MM.1S (cell line): Measurements from ENCODE around the gene CAPN8.

Experiments
- DNase-seq: peaks from one replicate; pipeline ENCODE4 v3.0.0-alpha.2; 2015
- H2AFZ ChIP-seq: fragments of 300-600 bp; sonication (generic); 2 replicates; pipeline ENCODE4 v1.6.0; 2016; ENCODE audit warnings: antibody characterized with exemption, low read length
- H3F3A ChIP-seq: fragments of 300-600 bp; sonication (generic); 2 replicates; pipeline ENCODE4 v1.6.1; 2016; ENCODE audit warnings: mild to moderate bottlenecking, antibody characterized with exemption, low read length, moderate library complexity, mixed read lengths; ENCODE audit not compliant: insufficient read depth
- H3K27ac ChIP-seq: fragments of 300-600 bp; sonication (generic); 2 replicates; pipeline ENCODE4 v1.5.1; 2016; ENCODE audit warnings: mild to moderate bottlenecking, low read length
- H3K27me3 ChIP-seq: fragments of 300-600 bp; sonication (generic); replicated peaks from 2 replicates; pipeline ENCODE4 v1.6.0; 2016; ENCODE audit warnings: low read length; ENCODE audit not compliant: insufficient read depth
- H3K36me3 ChIP-seq: fragments of 300-600 bp; sonication (generic); replicated peaks from 2 replicates; pipeline ENCODE4 v1.6.1; 2016; ENCODE audit warnings: mild to moderate bottlenecking, low read length, mixed read lengths; ENCODE audit not compliant: insufficient read depth
- H3K4me1 ChIP-seq: fragments of 300-600 bp; sonication (generic); 2 replicates; pipeline ENCODE4 v1.6.1; 2016; ENCODE audit warnings: low read length, mixed read lengths
- H3K4me2 ChIP-seq: fragments of 300-600 bp; sonication (generic); 2 replicates; pipeline ENCODE4 v1.6.0; 2016; ENCODE audit warnings: low read depth, low read length
- H3K4me3 ChIP-seq: fragments of 300-600 bp; sonication (generic); 2 replicates; pipeline ENCODE4 v1.5.1; 2016; ENCODE audit warnings: low read length, mixed read lengths
- H3K79me2 ChIP-seq: fragments of 300-600 bp; sonication (generic); 2 replicates; pipeline ENCODE4 v1.6.1; 2016; ENCODE audit warnings: mixed run types, low read length, mixed read lengths
- H3K9ac ChIP-seq: fragments of 300-600 bp; sonication (generic); 2 replicates; pipeline ENCODE4 v1.6.1; 2016; ENCODE audit warnings: low read length, mixed read lengths
- H3K9me2 ChIP-seq: fragments of 300-600 bp; sonication (generic); replicated peaks from 2 replicates; pipeline ENCODE4 v1.6.1; 2016; ENCODE audit warnings: mild to moderate bottlenecking, low read length, mixed read lengths; ENCODE audit not compliant: insufficient read depth
- H3K9me3 ChIP-seq: fragments of 300-600 bp; sonication (generic); replicated peaks from 2 replicates; pipeline ENCODE4 v1.6.1; 2016; ENCODE audit warnings: mild to moderate bottlenecking, low read length, mixed read lengths; ENCODE audit not compliant: insufficient read depth
- H4K20me1 ChIP-seq: fragments of 300-600 bp; sonication (generic); 2 replicates; pipeline ENCODE4 v1.6.1; 2016; ENCODE audit warnings: mild to moderate bottlenecking, low read length, moderate library complexity, mixed read lengths; ENCODE audit not compliant: insufficient read depth
- CTCF ChIP-seq: fragments of 300-600 bp; sonication (generic); IDR thresholded peaks from 2 replicates; pipeline ENCODE4 v1.5.1; 2016; ENCODE audit warnings: antibody characterized with exemption, low read length, mixed read lengths
- EZH2 ChIP-seq: fragments of 300-600 bp; sonication (generic); optimal IDR thresholded peaks from 2 replicates; pipeline ENCODE3; 2017; ENCODE audit warnings: low read depth, mild to moderate bottlenecking, antibody characterized with exemption, low read length, mixed read lengths
- EZH2phosphoT487 ChIP-seq: fragments of 300-600 bp; sonication (generic); IDR thresholded peaks from 2 replicates; pipeline ENCODE4 v1.6.1; 2018; ENCODE audit warnings: antibody characterized with exemption, low read length

The CAPN8 gene

DNA sequence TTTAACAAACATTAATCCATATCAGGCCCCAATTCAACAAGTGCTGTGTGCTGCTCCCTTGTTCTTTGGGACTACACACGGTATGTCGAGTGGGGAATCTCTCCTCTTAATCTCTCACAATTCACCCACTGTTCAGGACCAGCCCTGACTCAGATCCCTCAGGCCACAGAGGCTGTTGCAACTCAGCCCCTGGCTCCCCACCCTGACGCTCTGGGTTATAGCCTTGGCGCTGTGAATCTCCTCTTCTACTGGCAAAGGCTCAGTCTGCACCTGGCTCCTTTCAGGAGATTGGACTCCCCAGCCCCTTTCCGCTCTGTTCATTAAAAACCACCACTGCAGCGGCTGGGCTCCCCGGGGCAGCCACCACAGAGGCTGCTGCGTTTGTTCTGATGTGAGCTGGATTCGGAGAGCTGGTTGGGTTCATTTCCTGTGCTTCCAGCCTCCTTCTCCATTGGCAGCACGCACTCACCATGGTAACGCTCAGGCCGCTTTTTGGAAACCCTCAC lies 13.0 kb downstream of the CAPN8 start:
- Histone ChIP-seq H3K36me3 (no peaks in the 10 kb centered on the region), H3K9me3 (no peaks in the 10 kb centered on the region), H3K27me3 (no peaks in the 10 kb centered on the region), H2AFZ (no peak overlapping the region), H3K9me2 (no peaks in the 10 kb centered on the region), H3K79me2 (no peaks in the 10 kb centered on the region), H3K27ac (no peak overlapping the region), H4K20me1 (no peaks in the 10 kb centered on the region), H3K9ac (no peak overlapping the region), H3F3A (no peaks in the 10 kb centered on the region), H3K4me2 (no peak overlapping the region), H3K4me3 (no peak overlapping the region), H3K4me1 (no peaks in the 10 kb centered on the region)
- DNase-seq = no peak
- TF ChIP-seq CTCF (no peak), EZH2phosphoT487 (no peak), EZH2 (no peak)

DNA sequence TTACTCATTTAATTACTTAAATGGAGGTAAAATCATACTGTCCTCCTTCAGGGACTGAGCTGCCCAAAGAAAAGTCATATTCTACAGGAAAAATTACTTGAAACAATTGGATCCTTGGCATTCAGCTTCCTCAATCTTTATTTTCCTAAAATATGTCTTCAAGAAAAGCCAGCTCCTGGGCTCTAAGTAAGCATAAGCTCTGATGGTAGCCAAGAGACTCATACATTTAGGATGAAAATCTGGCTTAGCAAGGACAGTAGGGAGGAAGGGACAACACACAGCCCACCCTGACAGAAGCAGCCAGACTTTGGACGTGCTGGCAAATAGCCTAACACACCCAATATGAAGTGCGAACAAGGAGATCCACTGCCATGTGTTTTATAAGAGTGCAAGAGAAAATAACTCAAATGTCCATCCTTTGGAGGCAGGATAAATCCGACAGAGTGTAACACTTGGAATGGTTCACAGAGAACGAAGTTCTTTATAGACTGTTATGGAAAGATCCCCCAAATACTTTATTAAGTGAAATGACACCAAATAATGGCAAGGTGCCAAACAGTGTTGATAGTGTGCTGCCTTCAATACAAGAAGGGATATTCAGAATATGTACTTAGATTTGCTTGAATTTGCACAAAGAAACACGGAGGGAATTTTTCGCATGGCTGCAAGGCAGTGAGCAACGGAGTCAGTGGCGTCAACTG lies 14.1 kb downstream of the CAPN8 start:
- H2AFZ ChIP-seq = no peak overlapping the region
- no peaks in the 10 kb centered on the region for H3K9me3 ChIP-seq
- no peak for DNase-seq
- no peaks in the 10 kb centered on the region for H3K79me2 ChIP-seq
- no peak overlapping the region for H3K9ac ChIP-seq
- no peaks in the 10 kb centered on the region for H3K36me3 ChIP-seq
- H3K4me1 ChIP-seq = no peaks in the 10 kb centered on the region
- H3F3A ChIP-seq = no peaks in the 10 kb centered on the region
- H3K9me2 ChIP-seq = no peaks in the 10 kb centered on the region
- H3K4me3 ChIP-seq = no peak overlapping the region
- TF ChIP-seq EZH2 (no peak), CTCF (no peak), EZH2phosphoT487 (no peak)
- H4K20me1 ChIP-seq = no peaks in the 10 kb centered on the region
- H3K27me3 ChIP-seq = no peaks in the 10 kb centered on the region
- no peak overlapping the region for H3K27ac ChIP-seq
- no peak overlapping the region for H3K4me2 ChIP-seq

- no peak overlapping the region for H2AFZ ChIP-seq
- H3K27me3 ChIP-seq = no peaks in the 10 kb centered on the region
- H3F3A ChIP-seq = no peaks in the 10 kb centered on the region
- H3K4me1 ChIP-seq = no peaks in the 10 kb centered on the region
- no peak overlapping the region for H3K9ac ChIP-seq
- TF ChIP-seq CTCF (no peak), EZH2phosphoT487 (no peak), EZH2 (no peak)
- no peaks in the 10 kb centered on the region for H3K9me2 ChIP-seq
- no peaks in the 10 kb centered on the region for H3K9me3 ChIP-seq
- no peaks in the 10 kb centered on the region for H4K20me1 ChIP-seq
- H3K4me3 ChIP-seq = no peak overlapping the region
- DNase-seq = no peak
- H3K79me2 ChIP-seq = no peaks in the 10 kb centered on the region
- H3K36me3 ChIP-seq = no peaks in the 10 kb centered on the region
- H3K27ac ChIP-seq = no peak overlapping the region
- H3K4me2 ChIP-seq = no peak overlapping the region
Measured at GRCh38 chr1:223650465-223650864, 15.0 kb downstream of the CAPN8 start.
